Measurements from ENCODE around the gene GOLGA6A. TPM values are rescaled to one million over a fixed set of nuclear protein-coding genes. Genes with fewer than 3 reads are reported as not detected.

GOLGA6A gene
- total and polyA plus RNA-seq, 9 donors = 0.10 to 1.2 (median 0.22) TPM; not detected in 1

GRCh38 chr15:74042603-74043424, 39.5 kb downstream of the GOLGA6A start:
- no peak overlapping the region for H3K27ac ChIP-seq (ENCODE audit: low read length)
- H3K4me1 ChIP-seq (ENCODE audit: control insufficient read depth, insufficient read depth, low read length) = peaks cover 62% of the 10 kb centered on the region
- H3K36me3 ChIP-seq (ENCODE audit: control insufficient read depth, insufficient read depth, low read length) = peaks cover 32% of the 10 kb centered on the region
- no peaks in the 10 kb centered on the region for H3K27me3 ChIP-seq (ENCODE audit: control insufficient read depth, insufficient read depth, low read length)
- no peak overlapping the region for H3K4me3 ChIP-seq (ENCODE audit: low read length)
- WGBS (ENCODE audit: insufficient coverage) = 79% methylated on average over 10 of the region's 11 CpGs
- no peaks in the 10 kb centered on the region for H3K9me3 ChIP-seq (replicated peaks; ENCODE audit: control insufficient read depth, low read depth, low read length)
- DNase-seq = no peak

DNA sequence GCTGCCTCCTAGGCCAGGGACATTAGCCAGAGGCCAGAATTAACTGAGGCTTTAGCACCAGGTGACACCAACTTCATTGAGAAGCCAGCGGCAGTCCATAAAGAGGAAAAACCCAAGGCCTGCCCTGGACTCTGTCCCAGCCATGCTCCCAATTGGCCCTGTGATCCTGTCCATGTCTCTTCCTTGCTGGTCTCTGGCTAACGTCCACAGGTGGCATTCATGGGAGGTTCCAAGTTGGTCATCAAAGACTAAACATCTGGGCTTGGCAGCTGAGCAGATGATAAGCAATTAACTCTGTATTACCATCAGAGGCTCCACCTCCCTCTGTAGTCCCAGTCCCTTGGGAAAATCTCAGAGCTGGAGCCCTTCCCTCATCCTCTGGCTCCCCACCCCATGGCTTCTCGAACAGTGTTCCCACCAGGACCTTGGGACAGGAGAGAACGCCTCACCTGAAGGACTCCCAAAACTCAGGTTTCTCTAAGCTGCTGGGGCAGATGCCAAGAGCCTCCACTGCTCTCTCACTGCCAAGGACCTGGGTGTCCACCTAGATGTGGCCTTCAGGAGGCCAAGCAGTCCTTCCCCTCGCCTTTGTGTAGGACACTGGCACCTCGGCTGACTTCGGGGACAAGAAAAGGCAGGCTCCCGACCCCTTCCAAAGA, 40.4 kb downstream of the GOLGA6A start:
- Histone ChIP-seq H3K27me3 (ENCODE audit: control insufficient read depth, insufficient read depth, low read length) (no peaks in the 10 kb centered on the region), H3K4me3 (ENCODE audit: low read length) (no peak overlapping the region), H3K9me3 (replicated peaks; ENCODE audit: control insufficient read depth, low read depth, low read length) (no peaks in the 10 kb centered on the region), H3K27ac (ENCODE audit: low read length) (peak overlapping the region; percentile 79), H3K4me1 (ENCODE audit: control insufficient read depth, insufficient read depth, low read length) (peaks cover 61% of the 10 kb centered on the region), H3K36me3 (ENCODE audit: control insufficient read depth, insufficient read depth, low read length) (peaks cover 41% of the 10 kb centered on the region)
- DNase-seq = no peak
- 76% methylated on average over 7 of the region's 8 CpGs for WGBS (ENCODE audit: insufficient coverage)

GRCh38 chr15:74041311-74041756, 41.0 kb downstream of the GOLGA6A start:
- Histone ChIP-seq H3K27ac (ENCODE audit: low read length) (peak overlapping the region; percentile 79), H3K36me3 (ENCODE audit: control insufficient read depth, insufficient read depth, low read length) (peaks cover 46% of the 10 kb centered on the region)
- DNase-seq = no peak

DNA sequence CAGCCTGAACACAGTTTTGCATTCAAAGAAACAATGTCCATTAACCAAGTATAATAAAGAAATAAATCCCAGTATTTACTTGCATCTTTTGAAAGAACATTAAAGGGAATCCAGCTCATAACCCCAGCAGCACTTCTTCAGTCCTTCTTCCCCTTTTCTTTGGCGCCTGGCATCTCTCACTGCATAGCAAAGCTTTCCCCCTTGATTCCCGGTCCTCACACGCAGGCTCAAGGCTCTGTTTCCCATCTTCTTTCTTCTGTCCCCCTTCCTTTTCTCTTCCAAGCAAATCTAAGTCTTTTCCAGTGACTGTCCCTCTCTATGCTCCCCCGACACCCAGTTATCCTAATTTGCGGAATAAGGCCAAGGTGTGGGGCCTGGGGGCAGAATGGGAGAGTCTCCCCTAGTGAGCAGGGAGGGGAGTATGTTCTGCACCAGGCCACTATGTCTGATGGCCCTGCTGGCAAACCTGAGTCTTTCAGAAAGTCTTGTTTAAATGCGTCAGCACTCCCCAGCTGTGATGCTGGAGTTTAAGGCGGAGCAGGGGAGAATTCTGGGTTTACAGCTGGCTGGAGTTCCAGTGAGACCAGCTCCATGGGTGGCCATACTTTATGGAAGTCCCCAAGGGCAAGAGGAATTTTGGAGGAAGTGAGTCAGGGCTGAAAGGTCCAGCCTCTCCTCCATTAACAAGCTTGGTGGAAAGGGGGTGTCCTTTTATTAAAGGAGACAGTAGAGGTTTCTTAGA, 42.1 kb downstream of the GOLGA6A start:
- 40% methylated on average over 5 of the region's 7 CpGs for WGBS (ENCODE audit: insufficient coverage)
- peak overlapping the region; percentile 81 for H3K27ac ChIP-seq (ENCODE audit: low read length)
- no peaks in the 10 kb centered on the region for H3K9me3 ChIP-seq (replicated peaks; ENCODE audit: control insufficient read depth, low read depth, low read length)
- peaks cover 54% of the 10 kb centered on the region for H3K36me3 ChIP-seq (ENCODE audit: control insufficient read depth, insufficient read depth, low read length)
- peaks cover 73% of the 10 kb centered on the region for H3K4me1 ChIP-seq (ENCODE audit: control insufficient read depth, insufficient read depth, low read length)
- H3K27me3 ChIP-seq (ENCODE audit: control insufficient read depth, insufficient read depth, low read length) = no peaks in the 10 kb centered on the region
- DNase-seq = peak; percentile 96
- no peak overlapping the region for H3K4me3 ChIP-seq (ENCODE audit: low read length)

More at GRCh38 chr15:74041311-74041756, 41.0 kb downstream of the GOLGA6A start:
- Histone ChIP-seq H3K4me1 (ENCODE audit: control insufficient read depth, insufficient read depth, low read length) (peaks cover 63% of the 10 kb centered on the region), H3K4me3 (ENCODE audit: low read length) (no peak overlapping the region), H3K9me3 (replicated peaks; ENCODE audit: control insufficient read depth, low read depth, low read length) (no peaks in the 10 kb centered on the region), H3K27me3 (ENCODE audit: control insufficient read depth, insufficient read depth, low read length) (no peaks in the 10 kb centered on the region)
- WGBS (ENCODE audit: insufficient coverage) = 57% methylated on average over 9 of the region's 10 CpGs

DNA sequence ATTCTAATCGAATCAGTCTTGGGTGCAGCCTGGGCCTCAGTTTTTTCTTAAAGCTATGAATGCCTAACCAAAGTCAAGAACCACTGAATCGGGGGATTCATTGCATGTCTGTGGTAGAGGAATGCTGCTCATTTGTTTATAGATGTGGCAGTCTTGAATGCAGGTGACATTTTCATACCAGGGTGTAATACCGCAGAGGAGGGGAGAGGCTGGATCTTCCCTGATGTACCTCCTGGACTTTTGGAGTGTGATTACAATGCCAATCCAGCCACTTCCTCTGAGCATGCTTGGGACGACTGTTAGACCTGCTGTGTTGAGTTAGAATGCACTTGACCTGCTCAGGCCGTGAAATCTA, 42.7 kb downstream of the GOLGA6A start:
- Histone ChIP-seq H3K9me3 (replicated peaks; ENCODE audit: control insufficient read depth, low read depth, low read length) (no peaks in the 10 kb centered on the region), H3K4me3 (ENCODE audit: low read length) (no peak overlapping the region), H3K27me3 (ENCODE audit: control insufficient read depth, insufficient read depth, low read length) (no peaks in the 10 kb centered on the region), H3K4me1 (ENCODE audit: control insufficient read depth, insufficient read depth, low read length) (peaks cover 77% of the 10 kb centered on the region), H3K36me3 (ENCODE audit: control insufficient read depth, insufficient read depth, low read length) (peaks cover 59% of the 10 kb centered on the region), H3K27ac (ENCODE audit: low read length) (peak overlapping the region; percentile 81)
- no peak for DNase-seq
- 63% methylated on average over 4 of the region's 5 CpGs for WGBS (ENCODE audit: insufficient coverage)

DNA sequence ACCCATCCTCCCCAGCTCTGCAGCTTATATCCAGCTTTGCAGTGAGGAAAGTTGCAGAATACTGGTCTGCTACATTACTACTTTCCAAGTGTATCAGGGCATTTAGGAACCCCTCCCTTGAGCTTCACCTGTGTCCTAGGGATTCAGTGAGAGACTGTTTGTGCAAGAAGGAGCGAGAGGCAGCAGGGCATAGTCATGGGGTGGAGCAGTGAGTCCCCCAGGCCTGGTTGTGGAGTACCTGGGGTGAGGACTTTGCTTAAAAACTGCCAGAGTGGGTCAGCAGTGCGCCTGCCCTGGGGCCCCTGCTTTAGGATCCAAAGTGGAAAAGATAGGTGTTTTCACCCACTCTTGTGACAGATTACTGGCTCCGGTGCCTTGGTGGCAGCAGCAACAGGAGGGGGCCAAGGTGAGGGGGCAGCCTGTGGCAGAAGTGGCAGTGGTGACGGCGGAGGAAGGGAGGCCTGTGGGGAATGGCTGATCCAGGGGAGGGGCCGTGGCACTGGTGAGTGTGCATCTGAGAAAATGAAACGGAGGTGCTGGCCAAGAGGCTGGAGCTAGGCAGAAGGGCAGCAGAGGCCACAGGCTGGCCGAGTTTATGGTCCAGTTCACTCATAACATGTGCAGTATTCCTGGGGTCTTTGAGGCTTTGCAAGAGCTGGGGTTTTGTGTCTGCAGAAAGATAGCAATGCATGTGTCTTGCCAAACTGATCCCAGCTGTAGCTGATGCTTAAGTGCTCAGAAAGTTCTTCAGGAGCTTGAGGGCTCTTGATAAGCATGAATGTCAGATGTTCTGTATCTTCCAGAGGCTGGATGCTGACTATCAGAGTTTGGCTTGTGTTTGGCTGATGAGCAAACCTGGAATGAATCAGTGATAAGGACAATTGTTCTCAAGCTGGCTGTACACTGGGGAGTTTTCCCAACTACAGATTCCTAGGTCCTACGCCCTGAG, 43.4 kb downstream of the GOLGA6A start:
- WGBS (ENCODE audit: insufficient coverage) = 64% methylated on average over 9 of the region's 9 CpGs
- peaks cover 74% of the 10 kb centered on the region for H3K4me1 ChIP-seq (ENCODE audit: control insufficient read depth, insufficient read depth, low read length)
- H3K4me3 ChIP-seq (ENCODE audit: low read length) = no peak overlapping the region
- H3K36me3 ChIP-seq (ENCODE audit: control insufficient read depth, insufficient read depth, low read length) = peaks cover 64% of the 10 kb centered on the region
- DNase-seq = peak; percentile 25
- no peaks in the 10 kb centered on the region for H3K27me3 ChIP-seq (ENCODE audit: control insufficient read depth, insufficient read depth, low read length)
- no peaks in the 10 kb centered on the region for H3K9me3 ChIP-seq (replicated peaks; ENCODE audit: control insufficient read depth, low read depth, low read length)
- H3K27ac ChIP-seq (ENCODE audit: low read length) = no peak overlapping the region

DNA sequence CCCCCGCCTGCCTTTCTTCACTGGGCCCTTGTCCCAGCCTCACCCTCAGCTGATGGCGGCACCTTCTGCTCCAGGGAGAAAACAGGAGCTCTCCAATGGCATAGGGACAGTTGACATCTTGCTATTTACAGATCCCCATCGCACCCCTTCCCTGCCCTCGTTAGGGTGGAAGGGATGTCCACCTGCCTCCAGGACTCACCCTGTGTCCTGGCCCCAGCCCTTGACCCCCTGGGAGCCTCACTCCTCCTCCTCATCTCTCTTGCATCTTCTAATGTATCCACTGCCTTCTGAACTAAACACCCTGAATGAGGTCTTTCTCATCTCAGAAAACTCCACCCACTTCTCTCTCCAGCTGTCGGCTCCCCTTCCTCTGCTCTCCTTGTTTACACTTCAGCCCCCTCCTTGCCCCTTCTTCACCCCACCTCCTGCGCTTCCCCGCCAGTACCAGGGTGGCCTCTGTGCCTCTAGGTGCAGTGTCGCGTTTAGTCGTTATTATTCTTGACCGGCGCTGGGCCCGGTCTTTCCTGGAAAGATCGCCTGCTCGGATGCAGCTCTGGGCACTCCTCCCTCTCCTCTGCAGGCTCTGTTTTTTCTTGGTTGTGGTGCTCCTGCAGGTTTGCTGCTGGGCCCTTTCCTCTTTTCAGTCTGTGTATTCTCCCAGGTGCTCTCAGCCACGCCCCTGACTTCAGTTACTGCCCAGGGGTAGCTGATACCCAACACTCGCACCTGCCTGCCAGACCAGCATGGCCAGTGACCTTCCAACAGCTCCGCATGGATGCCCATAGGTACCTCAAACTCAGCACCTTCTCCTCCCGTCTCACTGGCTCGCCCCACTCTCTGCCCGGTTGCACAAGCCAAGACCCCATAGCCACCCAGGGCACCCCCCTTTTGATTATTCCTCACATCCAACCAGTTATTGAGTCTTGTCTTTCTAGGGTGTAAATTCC, 44.9 kb downstream of the GOLGA6A start:
- no peak for DNase-seq
- no peaks in the 10 kb centered on the region for H3K9me3 ChIP-seq (replicated peaks; ENCODE audit: control insufficient read depth, low read depth, low read length)
- no peak overlapping the region for H3K27ac ChIP-seq (ENCODE audit: low read length)
- H3K27me3 ChIP-seq (ENCODE audit: control insufficient read depth, insufficient read depth, low read length) = no peaks in the 10 kb centered on the region
- H3K36me3 ChIP-seq (ENCODE audit: control insufficient read depth, insufficient read depth, low read length) = peaks cover 65% of the 10 kb centered on the region
- H3K4me3 ChIP-seq (ENCODE audit: low read length) = no peak overlapping the region
- H3K4me1 ChIP-seq (ENCODE audit: control insufficient read depth, insufficient read depth, low read length) = peaks cover 60% of the 10 kb centered on the region
- WGBS (ENCODE audit: insufficient coverage) = 73% methylated on average over 17 of the region's 21 CpGs

GRCh38 chr15:74036271-74037170, 45.8 kb downstream of the GOLGA6A start:
- 60% methylated on average over 19 of the region's 21 CpGs for WGBS (ENCODE audit: insufficient coverage)
- no peak overlapping the region for H3K4me3 ChIP-seq (ENCODE audit: low read length)
- no peaks in the 10 kb centered on the region for H3K27me3 ChIP-seq (ENCODE audit: control insufficient read depth, insufficient read depth, low read length)
- H3K36me3 ChIP-seq (ENCODE audit: control insufficient read depth, insufficient read depth, low read length) = peaks cover 61% of the 10 kb centered on the region
- peak; percentile 77 for DNase-seq
- no peaks in the 10 kb centered on the region for H3K9me3 ChIP-seq (replicated peaks; ENCODE audit: control insufficient read depth, low read depth, low read length)
- peak overlapping the region; percentile 10 for H3K27ac ChIP-seq (ENCODE audit: low read length)
- peaks cover 52% of the 10 kb centered on the region for H3K4me1 ChIP-seq (ENCODE audit: control insufficient read depth, insufficient read depth, low read length)

Data from muscle of leg (tissue), 11 donors.